Left lobe of liver (tissue), 2 donors: ENCODE data around the gene GNAI3. TPM values are rescaled to one million over a fixed set of nuclear protein-coding genes. Genes with fewer than 3 reads are reported as not detected.

Source experiments
- ATAC-seq: fragments of 200-7000 bp; cut with Tn5 transposase; one replicate; pipeline ENCODE4 v1.9.1; 2020; ENCODE audit warnings: mild to moderate bottlenecking, moderate library complexity
- DNase-seq: peaks from one replicate; pipeline ENCODE4 v3.0.0-alpha.2; 2020; ENCODE audit warnings: low spot score
- total RNA-seq: library from RNA; stranded (reverse); gene quantifications from one replicate; pipeline ENCODE4 v1.2.1, GENCODE V29; 2021
- donor health status: DM: no; HTN: no; CAD: no; lungs with moderate emphysema.
- donor health status: DM: no; HTN: yes; CAD: no.

The GNAI3 gene
- total RNA-seq, 1 donor from 2014 or later = 2.5 TPM

- ATAC-seq = no peak
- DNase-seq = peak; percentile 39
Measured at GRCh38 chr1:109632671-109633346, 84.4 kb downstream of the GNAI3 start.

- no peak for DNase-seq
- no peak for ATAC-seq
Measured at GRCh38 chr1:109634292-109634691, 85.9 kb downstream of the GNAI3 start.

- DNase-seq (peak; percentile 40), ATAC-seq (no peak)
Measured at GRCh38 chr1:109634771-109635750, 86.6 kb downstream of the GNAI3 start.

- ATAC-seq (no peak), DNase-seq (no peak)
Measured at GRCh38 chr1:109635862-109636200, 87.4 kb downstream of the GNAI3 start.

GRCh38 chr1:109636201-109636952, 88.0 kb downstream of the GNAI3 start:
- peak; percentile 42 for DNase-seq
- peak; percentile 60 for ATAC-seq

GRCh38 chr1:109637446-109637845, 89.0 kb downstream of the GNAI3 start:
- DNase-seq (peak; percentile 22), ATAC-seq (no peak)

GRCh38 chr1:109639063-109639840, 90.8 kb downstream of the GNAI3 start:
- peak; percentile 33 for DNase-seq
- no peak for ATAC-seq

- DNase-seq (peak; percentile 33), ATAC-seq (no peak)
Measured at GRCh38 chr1:109639841-109640184, 91.4 kb downstream of the GNAI3 start.

- DNase-seq (peak; percentile 86), ATAC-seq (peak; percentile 85)
Measured at GRCh38 chr1:109640285-109640865, 92.0 kb downstream of the GNAI3 start.

GRCh38 chr1:109641078-109641740, 92.8 kb downstream of the GNAI3 start:
- no peak for DNase-seq
- ATAC-seq = no peak

GRCh38 chr1:109641861-109642260, 93.4 kb downstream of the GNAI3 start:
- ATAC-seq = no peak
- no peak for DNase-seq

- no peak for ATAC-seq
- DNase-seq = no peak
Measured at GRCh38 chr1:109642626-109643025, 94.2 kb downstream of the GNAI3 start.

- peak; percentile 93 for ATAC-seq
- peak; percentile 81 for DNase-seq
Measured at GRCh38 chr1:109643385-109644230, 95.2 kb downstream of the GNAI3 start.

- peak; percentile 41 for DNase-seq
Measured at GRCh38 chr1:109644670-109645069, 96.3 kb downstream of the GNAI3 start.

GRCh38 chr1:109649491-109649914, 101.1 kb downstream of the GNAI3 start:
- DNase-seq (no peak), ATAC-seq (peak; percentile 79)

More at GRCh38 chr1:109644670-109645069, 96.3 kb downstream of the GNAI3 start:
- no peak for ATAC-seq

- ATAC-seq (no peak), DNase-seq (no peak)
Measured at GRCh38 chr1:109650609-109651008, 102.2 kb downstream of the GNAI3 start.

- DNase-seq = no peak
- ATAC-seq = no peak
Measured at GRCh38 chr1:109652402-109652801, 104.0 kb downstream of the GNAI3 start.

GRCh38 chr1:109653306-109653705, 104.9 kb downstream of the GNAI3 start:
- ATAC-seq (no peak), DNase-seq (no peak)

- DNase-seq = no peak
- ATAC-seq = no peak
Measured at GRCh38 chr1:109654519-109654918, 106.1 kb downstream of the GNAI3 start.
